Vagina (tissue), 2 donors: ENCODE results near the gene ADCY3. TPM values are rescaled to one million over a fixed set of nuclear protein-coding genes. Genes with fewer than 3 reads are reported as not detected.

Experiments
- DNase-seq, 2 donors: peaks; one replicate each; pipeline ENCODE4 v3.0.0-alpha.2; 2017; ENCODE audit errors: extremely low spot score in 2 of 2
- H3K27ac ChIP-seq: fragments of 200-600 bp; sonication (generic); one replicate; pipeline ENCODE4 v1.5.1; 2019
- H3K27me3 ChIP-seq: fragments of 200-600 bp; sonication (generic); one replicate; pipeline ENCODE4 v1.5.1; 2019
- H3K36me3 ChIP-seq, 2 donors: fragments of 200-600 bp; sonication (generic); one replicate each; pipeline ENCODE4 v1.5.1; 2017 to 2019
- H3K4me1 ChIP-seq: fragments of 200-600 bp; sonication (generic); one replicate; pipeline ENCODE4 v1.5.1; 2019
- H3K4me3 ChIP-seq, 2 donors: fragments of 200-600 bp; sonication (generic); 1 replicate in 1 of 2; 2 replicates in 1 of 2; pipeline ENCODE4 v1.5.1; 2016 to 2019
- H3K9me3 ChIP-seq: fragments of 200-600 bp; sonication (generic); one replicate; pipeline ENCODE4 v1.5.1; 2019
- POLR2A ChIP-seq, 2 donors: fragments of 450-650 bp; IDR thresholded peaks; one replicate each; pipeline ENCODE4 v1.6.1; 2017; ENCODE audit warnings: antibody characterized with exemption in 2 of 2, mild to moderate bottlenecking in 2 of 2, moderate library complexity in 2 of 2
- POLR2AphosphoS5 ChIP-seq, 2 donors: sonication (generic); formaldehyde crosslinking; IDR thresholded peaks; one replicate each; pipeline ENCODE4 v1.9.0; 2017; ENCODE audit warnings: antibody characterized with exemption in 2 of 2, mild to moderate bottlenecking in 2 of 2, low read depth in 1 of 2; ENCODE audit not compliant: insufficient read depth in 1 of 2
- intact Hi-C: fragments of 100-400 bp; cut with DNase I; formaldehyde crosslinking; loops from one replicate; pipeline ENCODE4 v1.15.1; 2023
- total RNA-seq: library from RNA; depleted of rRNA; stranded (reverse); fragments of >200 nt; gene quantifications from one replicate; pipeline ENCODE4 v1.2.3, GENCODE V29; 2016
- TF ChIP-seq, protein P1 (sequence below), 3 experiments: fragments of 450-650 bp in 2 of 3; fragments of 200-600 bp in 1 of 3; sonication (generic) in 1 of 3; IDR thresholded peaks; one replicate each; pipeline ENCODE4 v1.5.1; 2017 to 2019; ENCODE audit warnings: antibody characterized with exemption in 3 of 3, mild to moderate bottlenecking in 2 of 3, moderate library complexity in 2 of 3

Gene ADCY3
- total RNA-seq, 1 donor from 2014 or later: 90.6 TPM

DNA sequence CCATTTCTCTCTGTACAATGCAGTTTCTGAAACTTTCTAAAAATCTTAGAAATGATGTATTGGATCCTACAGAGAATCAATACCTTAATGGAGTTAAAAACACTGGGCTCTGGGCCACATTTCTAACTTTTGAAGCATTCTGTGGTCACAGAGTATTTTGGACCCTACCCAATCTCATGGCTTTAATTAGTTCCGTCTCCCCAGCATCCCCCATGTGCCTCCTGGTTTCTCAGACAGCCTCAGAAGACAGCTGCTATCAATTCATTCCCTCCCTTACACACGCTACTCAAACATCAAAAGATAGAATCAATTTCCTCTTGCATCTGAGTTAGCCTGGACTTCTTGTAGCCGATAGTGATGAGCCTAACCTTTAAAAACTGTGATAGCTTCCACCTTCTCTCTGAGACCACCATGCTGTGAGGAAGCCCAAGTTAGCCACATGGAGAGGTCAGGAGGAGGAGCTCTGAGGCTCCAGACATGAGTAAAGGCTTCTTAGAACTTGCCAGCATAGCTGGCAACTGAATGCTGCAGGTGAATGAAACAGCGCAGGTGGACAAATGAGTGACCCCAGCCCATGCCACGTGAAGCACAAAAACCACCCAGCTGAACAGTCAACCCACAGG is 10.4 kb downstream of the ADCY3 start:
- DNase-seq: no peak
- intact Hi-C loops: no loop called here
- no peak for TF ChIP-seq POLR2AphosphoS5 (IDR thresholded peaks at IDR 0.05; ENCODE audit: insufficient read depth in 1 of 2, low read depth in 1 of 2)
- no peak for TF ChIP-seq POLR2A (IDR thresholded peaks at IDR 0.05)
- TF ChIP-seq, protein P1, sequence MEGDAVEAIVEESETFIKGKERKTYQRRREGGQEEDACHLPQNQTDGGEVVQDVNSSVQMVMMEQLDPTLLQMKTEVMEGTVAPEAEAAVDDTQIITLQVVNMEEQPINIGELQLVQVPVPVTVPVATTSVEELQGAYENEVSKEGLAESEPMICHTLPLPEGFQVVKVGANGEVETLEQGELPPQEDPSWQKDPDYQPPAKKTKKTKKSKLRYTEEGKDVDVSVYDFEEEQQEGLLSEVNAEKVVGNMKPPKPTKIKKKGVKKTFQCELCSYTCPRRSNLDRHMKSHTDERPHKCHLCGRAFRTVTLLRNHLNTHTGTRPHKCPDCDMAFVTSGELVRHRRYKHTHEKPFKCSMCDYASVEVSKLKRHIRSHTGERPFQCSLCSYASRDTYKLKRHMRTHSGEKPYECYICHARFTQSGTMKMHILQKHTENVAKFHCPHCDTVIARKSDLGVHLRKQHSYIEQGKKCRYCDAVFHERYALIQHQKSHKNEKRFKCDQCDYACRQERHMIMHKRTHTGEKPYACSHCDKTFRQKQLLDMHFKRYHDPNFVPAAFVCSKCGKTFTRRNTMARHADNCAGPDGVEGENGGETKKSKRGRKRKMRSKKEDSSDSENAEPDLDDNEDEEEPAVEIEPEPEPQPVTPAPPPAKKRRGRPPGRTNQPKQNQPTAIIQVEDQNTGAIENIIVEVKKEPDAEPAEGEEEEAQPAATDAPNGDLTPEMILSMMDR (IDR thresholded peaks at IDR 0.05): no peak
- H3K9me3 ChIP-seq: no peaks in the 10 kb centered on the region
- no peaks in the 10 kb centered on the region for H3K36me3 ChIP-seq
- H3K27me3 ChIP-seq: no peaks in the 10 kb centered on the region
- no peak overlapping the region for H3K4me3 ChIP-seq
- H3K27ac ChIP-seq: no peak overlapping the region
- H3K4me1 ChIP-seq: peaks cover 20% of the 10 kb centered on the region

DNA sequence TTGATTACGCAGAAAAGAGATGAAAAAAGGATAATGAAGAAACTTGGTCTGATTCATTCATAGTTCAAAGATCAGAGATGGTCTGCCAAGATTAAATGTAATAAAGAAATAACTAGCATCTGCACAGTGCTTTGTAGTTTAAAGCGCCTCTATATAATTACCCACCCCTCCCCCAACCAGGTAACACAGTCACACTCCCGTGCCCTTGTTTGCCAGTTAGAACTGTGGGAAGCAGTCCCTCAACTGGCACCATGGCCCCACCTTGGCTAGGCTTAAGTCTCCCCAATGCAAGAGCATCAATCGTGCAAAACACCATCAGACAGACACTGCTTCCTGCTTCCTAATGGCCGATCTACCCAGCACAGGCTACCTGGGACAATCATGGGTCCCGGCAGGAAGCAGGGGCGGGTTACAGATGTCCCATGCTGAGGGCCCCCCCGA is 11.6 kb downstream of the ADCY3 start:
- Histone ChIP-seq H3K4me3 (no peak overlapping the region), H3K9me3 (no peaks in the 10 kb centered on the region), H3K36me3 (no peaks in the 10 kb centered on the region), H3K27ac (no peak overlapping the region), H3K27me3 (no peaks in the 10 kb centered on the region), H3K4me1 (peaks cover 8% of the 10 kb centered on the region)
- no peak for TF ChIP-seq POLR2AphosphoS5 (IDR thresholded peaks at IDR 0.05; ENCODE audit: insufficient read depth in 1 of 2, low read depth in 1 of 2)
- no peak for TF ChIP-seq POLR2A (IDR thresholded peaks at IDR 0.05)
- TF ChIP-seq, protein P1 (IDR thresholded peaks at IDR 0.05): no peak
- intact Hi-C loops: no loop called here
- DNase-seq: no peak

DNA sequence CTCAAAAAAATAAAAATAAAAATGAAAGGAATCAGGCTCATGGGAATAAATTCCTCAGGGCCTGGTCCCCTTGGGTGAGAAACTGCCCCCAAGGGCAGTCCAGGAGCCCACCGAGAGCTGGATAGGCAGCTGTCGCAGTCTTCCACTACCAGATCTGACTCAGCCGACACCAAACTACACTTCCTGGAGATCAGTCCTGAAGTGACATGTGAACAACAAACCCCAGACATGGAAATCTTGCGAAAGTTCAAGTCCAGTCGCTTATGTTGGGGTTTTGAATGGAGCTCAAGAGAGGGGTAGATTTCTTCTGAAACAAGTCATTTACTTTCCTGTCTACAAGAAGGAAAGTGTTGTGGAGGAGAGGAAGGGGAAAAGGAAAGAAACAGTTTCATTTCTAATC is 12.9 kb downstream of the ADCY3 start:
- TF ChIP-seq, protein P1 (IDR thresholded peaks at IDR 0.05): no peak
- TF ChIP-seq POLR2AphosphoS5 (IDR thresholded peaks at IDR 0.05; ENCODE audit: insufficient read depth in 1 of 2, low read depth in 1 of 2) (no peak), POLR2A (IDR thresholded peaks at IDR 0.05) (no peak)
- Histone ChIP-seq H3K27ac (no peak overlapping the region), H3K36me3 (no peaks in the 10 kb centered on the region), H3K9me3 (no peaks in the 10 kb centered on the region), H3K4me1 (no peaks in the 10 kb centered on the region), H3K27me3 (no peaks in the 10 kb centered on the region), H3K4me3 (no peak overlapping the region)
- no peak for DNase-seq
- intact Hi-C loops: no loop called here

DNA sequence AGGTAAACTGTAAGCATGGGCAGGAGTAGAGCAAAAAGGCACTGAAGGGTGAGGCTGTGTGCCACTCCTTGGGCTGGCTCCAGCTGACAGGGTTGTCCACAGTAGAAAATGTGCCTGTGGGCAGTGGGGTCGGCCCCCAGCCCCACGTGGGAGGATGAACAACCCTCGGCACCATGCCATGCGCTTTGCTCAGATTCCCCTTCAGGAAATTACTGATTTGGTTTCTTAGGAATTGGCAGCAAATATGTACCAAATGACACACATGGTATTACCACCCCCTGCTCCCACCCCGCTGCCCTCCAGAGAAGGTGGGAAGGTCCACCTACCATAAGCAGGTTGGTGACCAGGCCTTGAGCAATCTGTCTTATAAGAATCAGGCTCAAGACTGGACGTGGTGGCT is 13.6 kb downstream of the ADCY3 start:
- H3K4me3 ChIP-seq: no peak overlapping the region
- H3K9me3 ChIP-seq: no peaks in the 10 kb centered on the region
- intact Hi-C loops: no loop called here
- H3K27ac ChIP-seq: no peak overlapping the region
- TF ChIP-seq, protein P1 (IDR thresholded peaks at IDR 0.05): no peak
- TF ChIP-seq POLR2AphosphoS5 (IDR thresholded peaks at IDR 0.05; ENCODE audit: insufficient read depth in 1 of 2, low read depth in 1 of 2) (no peak), POLR2A (IDR thresholded peaks at IDR 0.05) (no peak)
- no peaks in the 10 kb centered on the region for H3K4me1 ChIP-seq
- H3K27me3 ChIP-seq: no peaks in the 10 kb centered on the region
- no peak for DNase-seq
- H3K36me3 ChIP-seq: no peaks in the 10 kb centered on the region
